Stimulated activated CD4-positive, alpha-beta T cell treated with anti-CD3 and anti-CD28 coated beads, Interleukin-2, amount 100 ng/mL, for 4 hours (primary cell): ENCODE measurements around the gene SZT2.
"Not testable (repeated sequence)": the region's sequence is repeated elsewhere in the genome, so short reads cannot be mapped to it uniquely, and the experiment has no call there.

Experiments
- DNase-seq: peaks from one replicate; pipeline ENCODE4 v3.0.0-alpha.2; 2020; ENCODE audit warnings: low read depth

Gene SZT2

DNA sequence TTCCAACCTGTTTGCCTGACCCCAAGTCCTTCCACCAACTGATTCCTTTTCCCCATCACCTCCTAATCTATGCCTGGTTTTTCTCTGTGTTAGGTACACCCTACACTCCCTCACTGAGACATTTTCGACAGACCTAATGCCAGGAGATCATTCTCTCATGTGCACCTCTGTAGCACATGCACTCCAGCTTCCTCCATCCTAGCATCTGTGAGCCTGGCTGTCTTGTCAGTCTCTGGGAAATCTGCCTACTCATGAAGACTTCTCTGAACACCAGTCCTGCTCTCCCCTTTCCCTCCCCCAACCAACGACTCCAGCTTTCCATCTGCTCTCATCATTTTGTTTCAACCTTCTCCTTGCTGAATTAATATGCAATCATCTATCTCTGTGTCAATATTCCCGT is 1.1 kb upstream of the SZT2 start:
- no peak for DNase-seq

DNA sequence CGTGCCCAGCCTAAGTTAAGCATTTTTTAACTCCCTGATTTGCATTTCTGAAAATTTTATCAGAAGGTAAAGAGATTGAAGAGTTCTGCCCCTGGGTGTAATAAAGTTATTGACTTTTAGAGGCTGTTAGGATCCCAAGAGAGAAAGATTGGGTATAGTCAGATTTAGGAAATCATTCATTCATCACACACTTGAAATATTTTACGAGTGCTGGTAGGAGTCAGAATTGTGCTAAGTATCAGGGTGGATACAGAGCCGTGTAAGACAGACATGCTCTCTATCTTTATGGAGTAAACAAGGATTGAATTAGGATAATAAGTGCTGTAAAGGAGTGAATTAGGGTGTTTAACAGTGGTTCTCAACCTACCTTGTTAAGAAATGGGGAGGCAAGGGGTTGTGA is 3.0 kb downstream of the SZT2 start:
- DNase-seq, result no peak

DNA sequence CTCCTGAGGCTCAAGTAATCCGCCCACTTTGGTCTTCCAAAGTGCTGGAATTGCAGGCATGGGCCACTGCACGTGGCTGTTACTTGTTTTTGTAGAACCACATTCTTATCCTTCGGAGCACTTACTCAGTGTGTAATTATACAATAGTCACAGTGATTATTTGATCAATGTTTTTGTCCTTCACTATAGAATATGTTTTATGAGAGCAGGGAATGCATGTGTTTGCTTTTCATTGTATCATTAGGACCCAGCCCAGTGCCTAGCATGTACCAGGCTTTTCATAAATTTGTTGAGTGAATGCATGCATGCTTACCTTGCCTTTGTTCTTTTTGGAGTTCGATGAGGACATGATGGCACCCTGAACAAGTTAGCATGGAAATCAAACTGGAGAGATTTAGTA is 5.8 kb downstream of the SZT2 start:
- DNase-seq, result no peak

DNA sequence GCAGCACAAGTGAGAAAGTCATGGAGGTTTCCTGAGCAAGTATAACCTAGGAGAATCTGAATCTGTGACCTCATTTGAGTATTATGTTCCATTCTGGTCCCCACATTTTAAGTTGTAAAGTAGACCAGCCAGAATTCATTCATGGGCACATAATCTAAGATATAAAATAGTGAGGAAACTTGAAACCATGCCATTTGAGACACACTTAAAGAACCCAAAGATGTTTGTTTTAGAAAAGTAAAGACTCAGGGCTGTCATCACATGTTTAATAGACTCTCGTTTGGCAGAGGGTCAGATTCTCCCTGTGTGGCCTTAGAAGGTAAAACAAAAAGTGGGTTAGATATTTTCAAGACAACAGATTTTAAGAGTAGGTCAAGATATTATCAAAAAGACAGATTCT is 6.4 kb downstream of the SZT2 start:
- DNase-seq, result no peak

DNA sequence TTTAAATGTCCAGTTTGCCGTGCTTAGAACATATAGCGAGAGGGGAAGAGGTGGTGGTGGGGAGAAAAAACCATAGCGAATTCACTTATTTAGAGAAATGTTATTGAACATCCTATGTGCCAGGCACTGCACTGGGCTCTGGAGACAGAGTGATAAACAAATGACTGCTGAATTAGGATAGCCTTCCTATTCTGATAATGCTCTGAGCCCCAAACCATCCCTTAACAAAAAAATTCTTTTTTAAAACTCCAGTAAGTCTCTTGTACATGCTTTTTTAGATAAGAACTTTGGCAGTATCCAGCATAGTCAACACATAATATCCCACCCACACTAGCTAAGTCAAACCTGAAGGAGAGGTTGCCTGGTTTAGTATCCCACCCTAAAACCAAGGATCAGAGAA is 8.5 kb downstream of the SZT2 start:
- no peak for DNase-seq

DNA sequence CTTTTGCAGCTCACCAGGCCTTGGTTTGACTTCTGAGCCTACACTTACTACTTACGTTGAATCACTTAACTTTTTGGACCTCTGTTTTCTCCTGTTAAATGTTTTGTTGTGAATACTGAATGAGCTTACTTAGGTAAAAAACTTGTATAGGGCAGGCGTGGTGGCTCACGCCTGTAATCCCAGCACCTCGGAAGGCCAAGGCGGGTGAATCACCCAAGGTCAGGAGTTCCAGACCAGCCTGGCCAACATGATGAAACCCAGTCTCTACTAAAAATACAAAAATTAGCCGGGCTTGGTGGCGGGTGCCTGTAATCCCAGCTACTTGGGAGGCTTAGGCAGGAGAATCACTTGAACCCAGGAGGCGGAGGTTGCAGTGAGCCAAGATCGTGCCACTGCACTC is 10.7 kb downstream of the SZT2 start:
- not testable (repeated sequence) for DNase-seq

DNA sequence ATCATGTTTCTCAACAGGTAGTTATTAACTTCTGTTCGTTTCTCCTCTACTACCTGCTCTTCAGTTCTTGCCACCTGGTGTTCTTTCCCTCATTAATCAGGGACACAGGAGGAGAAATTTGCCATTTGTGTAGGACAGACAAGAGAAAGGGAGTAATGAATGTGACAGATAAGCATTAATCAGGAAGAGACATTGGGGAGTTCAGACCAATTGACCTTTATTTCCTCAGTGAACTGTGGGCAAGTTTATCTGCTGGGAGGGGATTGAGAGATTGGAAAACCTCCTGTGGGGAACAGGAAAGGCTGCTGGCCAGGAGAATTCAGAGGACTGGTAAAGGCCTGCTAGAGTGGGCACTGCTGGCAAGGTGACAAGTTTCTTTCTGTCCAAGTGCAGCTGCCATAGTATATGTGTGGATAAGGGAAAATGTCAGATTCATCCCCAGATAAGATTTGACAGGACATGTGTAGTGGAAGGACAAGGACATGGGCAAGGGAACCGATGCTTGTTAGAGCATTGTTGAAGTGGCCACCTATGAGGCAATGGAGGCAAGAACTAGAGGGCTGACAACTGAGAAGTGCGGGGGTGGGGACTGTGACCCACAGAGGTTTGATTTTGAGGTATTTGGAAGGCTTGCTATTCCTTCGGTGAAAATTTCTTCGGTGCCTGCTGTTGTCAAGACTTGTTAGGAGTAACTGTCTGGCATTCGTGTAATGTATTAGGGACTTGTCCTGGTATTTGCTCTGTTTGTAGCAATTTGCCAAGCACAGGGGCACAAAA is 12.6 kb downstream of the SZT2 start:
- no peak for DNase-seq

DNA sequence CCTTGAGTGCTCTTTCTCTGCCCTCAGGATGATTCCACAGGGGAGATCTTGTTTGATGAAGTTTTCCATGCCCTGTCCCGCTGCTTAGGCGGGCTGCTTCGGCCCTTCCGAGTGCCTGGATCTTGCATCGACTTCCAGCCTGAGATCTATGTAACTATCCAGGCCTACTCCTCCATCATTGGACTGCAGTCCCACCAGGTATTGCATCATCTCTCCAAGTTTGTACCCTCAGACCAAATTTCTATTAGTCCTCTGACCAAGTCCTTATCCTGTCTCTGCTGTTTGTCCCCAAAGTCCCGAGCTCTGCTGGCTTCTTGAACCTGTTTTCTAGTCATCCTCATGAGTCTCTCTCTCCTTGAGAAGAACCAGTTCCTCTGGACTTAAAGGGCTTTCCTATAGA is 14.7 kb downstream of the SZT2 start:
- DNase-seq, result no peak

DNA sequence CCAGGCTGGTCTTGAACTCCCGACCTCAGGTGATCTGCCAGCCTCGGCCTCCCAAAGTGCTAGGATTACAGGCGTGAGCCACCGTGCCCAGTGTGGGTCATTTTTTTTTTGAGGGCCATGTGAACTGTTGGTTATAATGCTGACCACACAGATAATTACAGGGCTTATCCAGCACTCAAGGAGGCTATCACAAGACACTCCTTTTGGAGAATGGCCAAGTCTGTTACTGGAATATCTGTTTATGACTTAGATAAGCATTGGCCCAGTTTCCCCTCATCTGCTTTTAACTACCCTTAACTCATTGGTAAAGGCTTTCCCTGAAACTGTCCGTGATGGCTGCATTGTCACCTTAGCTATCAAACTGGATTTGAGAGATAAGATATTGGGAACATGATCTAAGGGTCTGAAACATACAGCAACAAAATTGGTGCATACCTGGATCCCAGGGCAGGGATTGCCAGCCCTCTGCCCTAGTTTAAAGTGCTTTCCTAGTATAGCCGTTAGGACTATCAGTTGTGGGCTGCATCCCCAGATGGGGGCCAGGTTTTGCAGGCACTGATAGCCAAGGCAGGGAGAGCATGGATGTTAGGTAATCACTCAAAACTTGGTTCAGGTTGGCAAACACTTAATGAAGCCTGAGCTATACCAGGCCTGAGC is 15.6 kb downstream of the SZT2 start:
- no peak for DNase-seq

DNA sequence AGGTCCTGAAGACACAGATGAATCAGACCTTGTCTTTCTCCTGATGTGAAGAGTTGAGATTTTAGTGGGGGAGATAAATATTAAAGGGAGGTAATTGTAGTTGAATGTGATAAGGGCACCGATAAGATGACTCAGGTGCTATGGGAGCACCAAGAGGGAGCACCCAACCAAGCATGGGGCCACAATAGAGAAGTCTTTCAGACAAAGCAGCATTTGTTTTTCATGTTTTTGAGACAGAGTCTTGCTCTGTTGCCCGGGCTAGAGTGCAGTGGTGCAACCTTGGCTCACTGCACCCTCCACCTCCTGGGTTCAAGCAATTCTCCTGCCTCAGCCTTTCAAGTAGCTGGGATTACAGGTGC is 16.2 kb downstream of the SZT2 start:
- no peak for DNase-seq

DNA sequence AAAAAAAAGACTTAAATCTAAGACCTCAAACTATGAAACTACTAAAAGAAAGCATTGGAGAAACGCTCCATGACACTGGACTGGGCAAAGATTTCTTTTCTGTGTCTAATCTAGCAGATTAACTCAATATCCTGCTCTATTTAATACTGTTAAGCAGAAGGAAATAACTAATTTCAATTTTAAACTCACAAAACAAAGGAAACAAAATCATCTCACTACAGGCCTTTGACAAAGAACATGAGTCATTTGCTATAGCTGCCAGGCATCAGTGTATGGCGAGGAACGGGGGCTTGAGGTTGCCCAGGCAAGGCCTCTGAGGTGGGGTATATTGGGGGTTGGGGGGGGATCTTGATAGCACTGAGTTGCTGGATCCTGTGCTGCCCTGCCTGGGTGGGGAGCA is 20.9 kb downstream of the SZT2 start:
- DNase-seq, result no peak

DNA sequence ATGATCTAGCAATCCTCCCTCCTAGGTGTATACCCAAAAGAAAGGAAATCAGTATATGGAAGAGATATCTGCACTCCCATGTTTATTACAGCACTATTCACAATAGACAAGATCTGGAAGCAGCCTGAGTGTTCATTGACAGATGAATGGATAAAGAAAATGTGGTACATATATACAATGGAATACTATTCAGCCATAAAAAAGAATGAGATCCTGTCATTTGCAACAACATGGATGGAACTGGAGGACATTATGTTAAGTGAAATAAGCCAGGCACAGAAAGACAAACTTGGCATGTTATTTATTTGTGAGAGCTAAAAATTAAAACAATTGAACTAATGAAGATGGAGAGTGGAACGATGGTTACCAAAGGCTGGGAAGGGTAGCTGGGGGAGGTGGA is 23.7 kb downstream of the SZT2 start:
- DNase-seq, result not testable (repeated sequence)

DNA sequence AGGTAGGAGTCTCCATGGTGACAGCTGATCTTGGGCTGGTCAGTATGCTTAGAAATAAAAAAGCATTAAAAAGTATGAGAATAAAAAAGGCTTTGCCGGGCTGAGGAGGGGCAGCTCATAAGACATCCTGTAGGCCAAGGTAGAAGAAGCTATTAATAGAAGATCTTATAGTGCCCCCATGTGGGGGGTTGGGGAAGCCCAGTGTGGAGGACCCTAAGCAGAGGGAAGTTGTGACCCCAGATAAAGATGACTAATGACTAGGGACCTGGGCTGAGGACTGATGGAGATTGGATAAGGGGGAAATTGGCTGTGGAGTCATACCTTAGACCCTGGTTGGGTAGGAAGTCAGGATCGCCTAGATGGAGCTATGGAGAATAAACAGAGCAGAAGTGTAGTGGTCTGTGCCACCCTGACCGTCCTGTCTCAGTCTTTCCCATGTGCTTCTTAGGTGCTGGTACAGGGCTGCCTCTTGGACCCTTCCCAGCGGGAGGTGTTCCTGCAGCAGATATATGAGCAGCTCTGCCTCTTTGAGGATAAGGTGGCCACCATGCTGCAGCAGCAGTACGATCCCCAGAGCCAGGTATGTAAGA is 25.0 kb downstream of the SZT2 start:
- DNase-seq, result peak; percentile 63

DNA sequence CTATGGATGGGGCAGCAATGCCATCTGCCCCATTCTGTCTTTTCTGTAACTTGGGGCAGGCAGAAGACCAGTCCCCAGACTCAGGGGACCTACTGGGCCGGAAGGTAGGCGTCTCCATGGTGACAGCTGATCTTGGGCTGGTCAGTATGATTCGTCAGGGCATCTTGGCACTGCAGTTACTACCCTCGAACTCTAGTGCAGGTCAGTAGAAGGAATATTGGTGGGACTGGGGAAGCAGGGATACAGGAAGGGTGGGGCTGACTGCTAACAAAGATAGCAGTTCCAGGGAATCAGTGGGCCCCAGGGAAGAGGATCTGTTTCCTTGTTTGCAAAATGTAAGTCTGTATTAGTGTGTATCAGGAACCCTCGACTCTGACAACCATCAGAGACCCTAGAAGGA is 26.2 kb downstream of the SZT2 start:
- no peak for DNase-seq

DNA sequence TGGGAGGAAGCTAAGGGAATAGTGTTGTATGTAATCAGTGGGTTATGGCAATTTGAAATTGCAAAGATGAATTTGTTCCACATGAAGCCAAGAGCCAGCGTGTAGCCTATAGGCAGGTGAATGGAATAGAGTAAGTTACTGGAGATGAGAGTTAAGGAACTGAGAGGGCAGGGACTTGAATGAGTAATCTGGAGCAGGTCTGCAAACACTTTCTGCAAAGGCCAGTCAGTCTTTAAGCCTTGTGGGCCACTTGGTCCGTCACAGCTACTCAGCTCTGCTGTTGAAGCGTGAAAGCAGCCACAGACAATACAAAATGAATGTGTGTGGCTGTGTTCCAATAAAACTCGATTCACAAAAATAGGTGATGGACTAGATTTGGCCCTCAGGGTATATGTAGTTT is 29.2 kb downstream of the SZT2 start:
- no peak for DNase-seq

DNA sequence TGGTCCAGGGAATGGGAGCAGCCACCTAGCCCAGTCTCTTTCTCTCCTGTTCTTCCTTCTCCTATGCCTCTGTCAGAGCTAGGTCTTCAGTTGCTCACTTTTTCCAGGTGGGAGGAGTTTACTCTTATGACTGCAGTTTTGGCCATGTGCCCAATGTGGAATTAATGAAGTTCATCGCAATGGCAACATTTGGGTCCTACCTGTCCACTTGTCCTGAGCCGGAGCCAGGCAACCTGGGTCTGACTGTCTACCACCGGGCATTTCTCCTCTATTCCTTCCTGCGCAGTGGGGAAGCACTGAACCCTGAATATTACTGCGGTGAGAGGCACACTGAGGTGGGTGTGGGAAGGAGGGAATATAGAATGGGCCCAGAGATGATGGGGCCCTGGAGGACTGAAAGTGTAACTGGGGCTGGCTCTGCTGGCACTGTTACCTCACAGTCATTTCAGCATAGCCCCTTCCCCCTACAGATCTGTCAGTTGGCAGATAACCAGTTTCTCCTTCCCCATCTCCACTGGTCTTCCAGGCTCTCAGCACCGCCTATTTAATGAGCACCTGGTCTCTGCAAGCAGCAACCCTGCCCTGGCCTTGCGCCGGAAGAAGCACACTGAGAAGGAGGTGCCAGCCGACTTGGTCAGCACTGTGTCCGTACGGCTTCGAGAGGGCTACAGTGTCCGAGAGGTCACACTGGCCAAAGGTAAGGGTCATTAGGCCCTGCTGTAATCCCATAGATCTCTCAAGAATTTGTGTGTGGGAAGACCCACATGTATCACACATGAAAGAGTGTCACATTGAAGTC is 30.1 kb downstream of the SZT2 start:
- DNase-seq, result no peak

DNA sequence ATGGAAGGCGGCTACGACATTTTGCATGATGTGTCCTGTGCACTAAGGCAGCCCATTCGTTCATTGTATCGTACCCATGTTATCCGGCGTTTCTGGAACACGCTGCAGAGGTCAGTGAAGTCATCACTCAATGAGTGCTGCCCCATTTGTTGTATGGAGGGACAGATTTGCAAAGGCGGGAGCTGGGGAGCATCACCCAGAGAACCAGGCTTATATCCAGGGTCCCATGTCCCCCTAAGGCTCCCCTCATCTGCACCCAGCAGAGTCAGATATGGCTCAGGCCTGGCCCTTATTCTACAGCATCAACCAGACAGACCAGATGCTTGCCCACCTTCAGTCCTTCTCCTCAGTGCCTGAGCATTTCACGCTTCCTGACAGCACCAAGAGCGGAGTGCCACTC is 31.2 kb downstream of the SZT2 start:
- DNase-seq, result no peak

DNA sequence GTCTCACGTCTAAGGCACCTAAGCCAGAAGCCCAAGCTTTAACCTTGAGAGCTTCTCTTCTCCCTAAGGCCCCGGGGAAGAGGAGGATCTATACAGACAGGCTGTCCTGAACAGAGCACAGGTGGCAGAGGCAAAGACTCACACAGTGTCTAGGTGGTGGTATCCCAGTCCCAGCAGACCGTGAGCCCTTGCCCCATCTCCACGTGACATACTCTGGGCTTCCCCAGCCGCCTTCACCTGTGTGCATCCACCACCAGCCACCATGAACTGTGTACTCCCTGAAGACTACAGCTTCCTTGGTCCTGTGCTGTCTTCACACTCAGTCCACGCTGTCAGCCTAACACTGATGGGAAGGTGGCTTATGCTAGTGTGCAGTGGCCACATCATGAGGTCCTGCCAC is 31.7 kb downstream of the SZT2 start:
- no peak for DNase-seq

DNA sequence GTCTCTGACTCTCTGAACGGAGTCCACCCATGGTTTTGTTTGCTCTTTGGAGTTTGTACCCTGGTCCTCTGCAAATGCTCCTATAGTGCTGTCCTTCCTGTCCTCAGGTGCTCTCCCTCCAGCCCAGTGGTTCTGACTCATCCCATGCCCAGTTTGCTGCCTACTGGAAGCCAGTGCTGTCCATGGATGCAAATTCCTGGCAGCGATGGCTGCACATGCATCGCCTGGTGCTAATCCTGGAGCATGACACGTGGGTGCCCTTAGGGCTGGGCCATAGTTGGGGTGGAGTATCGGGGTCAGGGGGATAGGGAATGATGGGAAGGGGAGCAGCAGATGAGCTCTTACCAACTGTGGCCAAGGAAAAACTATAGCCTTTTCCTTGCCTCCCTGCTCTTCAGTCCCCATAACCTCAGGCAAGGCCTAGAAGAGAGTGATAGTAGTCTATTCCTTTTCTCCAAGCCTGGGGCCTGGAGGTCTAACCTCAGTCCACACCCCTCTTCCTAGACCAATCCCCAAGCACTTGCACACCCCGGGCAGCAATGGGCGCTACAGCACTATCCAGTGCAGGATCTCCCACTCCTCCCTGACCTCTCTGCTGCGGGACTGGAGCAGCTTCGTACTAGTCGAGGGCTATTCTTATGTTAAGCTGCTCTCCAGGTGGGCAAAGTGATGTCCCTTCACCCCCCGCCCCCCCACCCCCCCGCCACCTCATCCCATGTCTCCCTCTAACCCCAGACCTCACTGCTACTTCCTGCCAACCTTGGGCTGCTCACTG is 32.5 kb downstream of the SZT2 start:
- DNase-seq, result no peak

DNA sequence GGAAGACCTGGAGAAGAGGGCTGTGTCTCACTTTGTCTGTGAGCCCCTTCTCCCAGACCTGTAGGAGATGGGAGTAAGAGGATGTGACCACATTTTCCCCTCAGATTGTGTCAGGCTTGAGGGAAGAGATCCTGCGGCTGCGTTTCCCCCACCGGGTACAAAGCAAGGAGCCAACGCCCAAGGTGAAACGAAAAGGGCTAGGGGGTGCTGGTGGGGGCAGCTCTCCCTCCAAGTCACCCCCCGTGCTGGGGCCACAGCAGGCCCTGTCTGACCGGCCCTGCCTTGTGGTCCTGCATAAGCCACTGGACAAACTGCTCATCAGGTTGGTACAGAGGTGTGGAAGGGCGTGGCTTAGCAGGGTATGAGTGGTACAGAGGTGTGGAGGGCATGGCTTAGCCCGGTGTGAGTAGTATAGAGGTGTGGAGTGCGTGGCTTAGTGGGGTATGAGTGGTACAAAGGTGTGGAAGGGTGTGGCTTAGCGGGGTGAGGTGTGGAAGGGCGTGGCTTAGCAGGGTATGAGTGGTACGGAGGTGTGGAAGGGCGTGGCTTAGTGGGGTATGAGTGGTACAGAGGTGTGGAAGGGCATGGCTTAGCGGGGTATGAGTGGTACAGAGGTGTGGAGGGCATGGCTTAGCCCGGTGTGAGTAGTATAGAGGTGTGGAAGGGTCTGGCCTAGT is 33.4 kb downstream of the SZT2 start:
- no peak for DNase-seq
